ENCODE data around the gene HOXC6.

The HOXC6 gene

DNA sequence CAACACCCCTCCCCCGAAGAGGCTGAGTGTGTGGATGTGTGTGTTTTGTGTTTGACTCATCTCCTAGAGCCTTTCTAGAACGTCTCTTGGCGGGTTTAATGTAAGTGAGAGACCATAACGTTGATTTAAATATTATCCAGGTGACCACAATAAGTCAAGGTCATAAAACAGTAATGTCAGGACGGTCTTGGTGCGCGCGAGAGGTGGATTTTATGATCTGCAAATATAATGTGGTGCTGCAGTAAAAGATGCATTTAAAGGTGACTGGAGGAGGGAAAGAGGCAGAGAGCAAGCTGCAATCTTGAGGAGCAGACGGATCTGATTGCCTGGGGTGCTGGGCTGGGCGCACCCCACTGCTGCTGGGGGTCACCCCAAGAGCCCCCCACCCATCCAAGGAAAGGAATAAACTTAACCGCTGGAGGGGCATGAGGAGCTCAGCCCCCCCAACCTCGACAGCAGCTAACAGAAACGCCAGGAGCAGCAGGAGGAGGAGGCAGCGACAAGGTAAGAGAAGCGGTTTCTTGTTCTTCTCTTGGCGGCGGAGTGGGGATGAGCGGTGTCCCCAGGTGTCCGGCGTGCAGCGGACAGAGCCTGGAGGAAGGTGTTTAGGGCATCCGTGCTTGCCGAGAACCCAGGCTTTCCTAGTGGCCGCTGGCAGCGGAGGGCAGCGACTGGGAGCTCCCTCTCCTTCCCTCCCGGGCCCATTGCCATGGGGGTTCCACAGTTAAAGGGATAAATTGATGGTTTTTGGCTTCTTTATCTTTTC is 37.7 kb upstream of the HOXC6 start:
- DNase-seq (ENCODE audit: low read depth), result no peak

DNA sequence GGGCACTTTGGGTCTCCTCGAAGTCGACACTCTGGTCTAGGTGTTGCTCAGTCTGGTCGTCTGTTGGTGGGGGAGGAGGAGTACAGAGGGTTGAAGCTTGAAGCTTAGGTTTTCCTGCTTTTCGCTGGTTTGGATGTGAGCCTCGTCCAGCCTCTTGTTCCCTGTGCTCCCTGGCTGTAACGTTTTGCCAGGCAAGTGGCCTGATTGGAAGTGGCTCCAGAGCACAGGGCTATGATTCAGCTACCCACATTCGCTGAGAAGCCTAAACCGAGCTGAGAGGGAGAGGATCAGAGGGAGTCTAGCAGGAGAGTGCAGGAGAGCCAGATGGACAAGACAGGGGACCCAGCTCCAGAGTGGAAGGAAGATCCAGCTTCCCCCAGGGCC is 37.2 kb upstream of the HOXC6 start:
- no peak for DNase-seq (ENCODE audit: low read depth)

DNA sequence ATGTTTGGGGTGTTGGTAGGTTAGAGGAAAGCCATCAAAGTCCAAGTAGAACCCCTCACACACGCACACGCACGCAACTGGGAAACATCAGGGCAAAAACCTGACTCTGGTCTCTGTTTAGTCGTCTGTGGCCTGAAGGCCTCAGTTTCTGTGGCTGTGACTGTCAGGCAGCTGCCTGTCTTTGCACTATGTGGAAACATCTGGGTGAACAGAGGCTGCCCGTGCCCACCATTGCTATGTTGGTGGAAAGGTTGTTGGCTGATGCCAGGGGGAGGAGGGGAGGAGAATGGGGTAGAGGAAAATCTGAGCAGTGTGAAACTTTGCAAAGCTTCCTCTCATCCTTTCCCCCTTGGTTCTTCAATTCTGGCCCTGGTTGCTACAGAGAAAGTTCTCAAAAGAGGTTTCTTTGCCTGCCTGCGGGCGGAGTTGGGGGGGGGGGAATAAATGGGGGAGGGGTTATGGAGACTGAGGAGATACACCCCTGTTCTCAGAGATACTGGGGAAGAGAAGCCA is 35.8 kb upstream of the HOXC6 start:
- no peak for DNase-seq (ENCODE audit: low read depth)

DNA sequence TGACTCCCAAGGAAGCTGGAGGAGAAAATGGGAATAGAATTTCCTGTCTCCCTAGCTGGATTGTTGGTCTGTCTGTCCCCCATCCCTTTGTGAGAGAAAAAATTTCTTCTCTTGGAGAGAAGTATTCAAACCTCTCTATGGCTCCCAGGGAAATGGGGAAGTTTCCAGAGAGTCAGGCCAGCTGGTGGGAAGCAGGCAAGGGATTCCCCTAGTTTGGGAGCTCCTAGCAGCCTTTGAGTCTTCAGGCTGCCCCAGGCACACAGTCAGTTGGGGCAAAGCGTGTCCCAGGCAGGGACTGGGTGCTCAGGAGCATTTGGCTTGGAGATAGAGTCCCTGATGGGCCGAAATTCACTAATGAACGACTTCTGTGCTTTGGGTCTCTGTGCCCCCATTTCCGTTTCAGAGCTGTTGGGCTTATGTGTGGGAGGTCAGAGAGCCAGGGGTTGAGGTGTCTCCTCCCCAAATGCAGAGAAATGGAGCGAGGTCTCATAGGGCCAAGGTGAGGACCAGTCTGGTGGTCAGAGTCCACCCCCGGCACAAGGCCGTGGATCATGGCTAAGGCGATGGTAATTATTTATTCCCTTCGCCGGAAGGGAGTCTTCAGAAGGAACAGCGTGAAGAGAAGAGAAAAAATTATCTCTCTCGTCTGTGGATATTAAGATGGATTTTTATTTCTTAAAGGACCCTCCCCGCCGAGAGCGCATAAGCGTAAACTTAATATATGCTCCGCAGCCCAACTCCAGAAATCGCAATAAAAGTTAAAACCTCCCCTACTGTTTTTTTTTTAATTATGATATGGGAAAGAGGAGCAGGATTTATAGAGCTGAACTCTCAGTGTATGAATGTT is 34.9 kb upstream of the HOXC6 start:
- DNase-seq (ENCODE audit: low read depth), result no peak

DNA sequence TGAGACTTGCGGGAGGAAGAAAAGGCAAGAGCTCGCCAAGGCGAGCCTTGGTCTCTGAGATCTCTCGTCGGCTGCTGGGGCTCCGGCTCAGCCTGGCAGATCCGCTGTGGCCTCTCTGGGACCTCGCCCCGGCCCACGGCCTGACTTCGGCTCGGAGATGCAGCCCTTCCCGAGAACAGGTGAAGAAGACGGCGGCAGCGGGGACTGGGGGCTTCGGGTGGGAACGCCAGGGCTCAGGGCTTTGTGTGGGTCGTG is 34.3 kb upstream of the HOXC6 start:
- DNase-seq (ENCODE audit: low read depth), result no peak

DNA sequence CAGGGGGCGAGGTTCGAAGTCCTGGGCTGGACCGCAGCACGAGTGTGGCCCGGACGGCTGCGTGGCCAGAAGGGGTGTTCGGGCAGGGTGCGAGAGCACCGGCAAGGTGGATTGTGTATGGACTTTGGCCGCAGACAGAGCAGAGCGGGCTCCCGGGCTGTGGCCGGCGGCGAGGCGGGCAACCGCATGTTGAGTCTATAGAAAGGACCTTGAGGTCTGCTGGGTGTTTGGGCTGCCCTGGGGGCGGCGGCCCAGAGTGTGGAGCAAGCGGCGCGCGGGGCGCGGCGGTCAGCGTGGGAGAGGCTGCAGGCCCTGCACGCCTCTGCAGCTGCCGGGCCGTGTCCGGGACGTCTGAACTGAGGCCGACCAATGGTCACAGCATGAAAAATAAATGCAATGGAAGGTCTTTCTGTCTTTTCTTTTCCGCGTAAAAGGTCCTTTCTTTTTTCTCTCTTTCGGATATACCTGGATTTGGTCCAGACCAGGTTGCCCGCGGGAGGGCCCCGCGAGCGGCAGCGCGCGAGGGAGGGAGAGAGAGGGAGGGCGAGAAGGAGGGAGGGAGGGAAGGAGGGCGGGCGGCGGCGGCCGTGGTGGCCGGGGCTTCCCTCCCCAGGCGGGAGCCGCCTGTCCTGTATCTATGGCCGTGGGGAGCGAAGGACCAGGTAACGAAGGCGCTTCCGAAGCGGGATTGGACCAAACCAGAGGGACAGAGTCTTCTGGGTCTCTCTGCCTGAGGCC is 33.8 kb upstream of the HOXC6 start:
- DNase-seq (ENCODE audit: low read depth), result no peak

DNA sequence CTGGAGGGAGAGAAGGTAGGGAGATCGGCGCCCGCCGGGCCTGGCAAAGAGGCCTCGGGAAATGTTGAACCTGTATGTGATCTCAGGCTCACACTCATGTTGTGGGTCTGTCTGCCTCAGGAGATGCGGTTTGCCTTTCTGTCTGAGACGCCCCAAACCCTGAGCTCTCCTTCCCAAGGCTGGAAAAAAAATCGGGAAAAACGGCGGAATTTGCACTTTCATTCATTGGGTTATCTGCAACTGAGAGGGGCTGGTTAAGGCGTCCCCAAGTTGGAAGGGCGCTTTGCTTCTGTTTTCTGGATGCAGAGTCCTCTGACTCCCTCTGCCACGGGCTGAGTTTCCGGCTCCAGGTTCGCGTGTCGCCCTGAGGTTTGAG is 33.2 kb upstream of the HOXC6 start:
- no peak for DNase-seq (ENCODE audit: low read depth)

DNA sequence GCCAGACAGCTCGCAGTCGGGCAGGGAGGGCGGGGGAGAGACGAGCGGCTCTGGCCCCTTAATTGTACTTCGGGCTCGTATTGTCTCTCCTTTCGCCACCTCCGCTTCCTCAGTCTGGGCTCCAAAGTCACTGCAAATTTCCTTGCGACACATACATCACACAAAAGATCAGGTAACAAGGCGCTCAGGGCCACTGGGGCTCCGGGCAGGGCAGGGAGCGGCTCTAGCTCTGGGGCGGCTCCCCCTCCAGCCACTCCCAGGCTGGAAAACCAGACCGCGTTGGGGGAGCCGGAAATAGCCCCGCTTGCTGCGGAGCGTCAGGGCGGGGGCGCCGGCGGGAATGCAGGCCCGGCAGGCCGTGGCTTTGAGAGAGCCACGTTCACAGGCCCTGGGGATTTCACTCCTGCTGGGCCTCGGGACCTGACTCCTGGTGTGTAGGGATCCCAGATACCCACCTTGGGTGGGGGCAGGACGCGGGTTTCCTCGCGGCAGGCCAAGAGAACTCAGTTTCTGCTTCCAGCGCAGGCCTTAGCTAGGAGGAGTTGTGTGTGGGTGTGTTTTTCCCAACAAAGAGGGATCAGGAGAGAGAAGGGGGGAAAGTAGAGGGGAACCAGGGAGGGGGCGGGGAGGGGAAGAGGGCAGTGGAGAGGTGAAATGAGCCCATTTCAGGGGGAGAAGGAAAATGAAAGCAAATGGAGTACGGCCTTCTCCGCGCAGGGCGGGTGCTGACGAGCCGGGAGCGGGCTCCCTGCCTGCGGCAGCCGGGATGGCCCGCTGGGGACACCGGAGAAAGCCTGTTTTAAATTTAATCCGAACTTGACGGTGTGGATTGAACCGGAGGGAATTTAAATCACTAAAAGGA is 32.6 kb upstream of the HOXC6 start:
- no peak for DNase-seq (ENCODE audit: low read depth)

DNA sequence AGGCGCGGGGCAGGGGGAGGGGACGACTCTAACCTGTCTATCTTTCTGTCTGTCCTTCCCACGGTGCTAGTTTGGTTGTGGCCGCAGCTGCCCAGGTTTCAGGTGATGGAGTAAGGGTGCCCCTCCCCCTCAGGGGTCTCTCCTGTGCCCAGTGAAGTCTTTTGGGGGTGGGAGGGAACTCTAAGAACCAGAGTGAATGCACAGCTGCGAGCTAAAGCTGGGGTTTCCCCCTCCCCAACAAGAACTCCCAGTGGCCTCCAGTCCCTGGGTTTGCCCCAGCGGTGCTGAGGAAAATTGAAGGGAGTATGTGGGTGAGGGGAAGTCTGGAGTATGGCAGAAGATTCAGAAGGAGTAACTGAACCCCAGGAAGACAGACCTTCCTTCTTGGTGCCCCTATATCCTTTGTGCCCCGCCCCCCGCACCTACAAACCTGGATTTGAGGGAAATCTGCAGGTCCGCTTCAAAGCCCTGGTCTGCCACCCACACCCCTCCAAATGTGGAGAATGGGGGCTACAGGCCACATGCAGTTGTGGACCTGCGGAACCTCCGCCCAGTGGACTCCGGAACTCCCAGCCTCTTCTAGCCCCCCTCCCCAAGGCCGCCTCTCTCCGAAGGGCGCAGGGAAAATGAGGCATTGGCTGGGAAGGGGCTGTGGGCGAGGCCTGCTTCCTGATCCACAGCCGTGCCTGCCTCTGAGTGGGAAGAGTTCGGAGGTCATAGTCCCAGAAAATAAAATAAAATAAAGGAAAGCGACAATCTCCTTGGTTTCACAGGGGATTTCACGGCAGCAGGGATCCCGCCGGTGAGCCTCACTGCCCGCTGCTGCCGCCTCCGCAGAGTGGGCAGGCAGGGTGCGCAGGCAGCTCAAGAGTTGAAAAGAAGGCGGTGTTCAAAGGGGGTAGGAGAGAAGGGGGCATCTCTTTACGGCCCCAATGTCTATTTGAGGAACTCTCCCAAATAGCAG is 31.7 kb upstream of the HOXC6 start:
- DNase-seq (ENCODE audit: low read depth), result no peak

DNA sequence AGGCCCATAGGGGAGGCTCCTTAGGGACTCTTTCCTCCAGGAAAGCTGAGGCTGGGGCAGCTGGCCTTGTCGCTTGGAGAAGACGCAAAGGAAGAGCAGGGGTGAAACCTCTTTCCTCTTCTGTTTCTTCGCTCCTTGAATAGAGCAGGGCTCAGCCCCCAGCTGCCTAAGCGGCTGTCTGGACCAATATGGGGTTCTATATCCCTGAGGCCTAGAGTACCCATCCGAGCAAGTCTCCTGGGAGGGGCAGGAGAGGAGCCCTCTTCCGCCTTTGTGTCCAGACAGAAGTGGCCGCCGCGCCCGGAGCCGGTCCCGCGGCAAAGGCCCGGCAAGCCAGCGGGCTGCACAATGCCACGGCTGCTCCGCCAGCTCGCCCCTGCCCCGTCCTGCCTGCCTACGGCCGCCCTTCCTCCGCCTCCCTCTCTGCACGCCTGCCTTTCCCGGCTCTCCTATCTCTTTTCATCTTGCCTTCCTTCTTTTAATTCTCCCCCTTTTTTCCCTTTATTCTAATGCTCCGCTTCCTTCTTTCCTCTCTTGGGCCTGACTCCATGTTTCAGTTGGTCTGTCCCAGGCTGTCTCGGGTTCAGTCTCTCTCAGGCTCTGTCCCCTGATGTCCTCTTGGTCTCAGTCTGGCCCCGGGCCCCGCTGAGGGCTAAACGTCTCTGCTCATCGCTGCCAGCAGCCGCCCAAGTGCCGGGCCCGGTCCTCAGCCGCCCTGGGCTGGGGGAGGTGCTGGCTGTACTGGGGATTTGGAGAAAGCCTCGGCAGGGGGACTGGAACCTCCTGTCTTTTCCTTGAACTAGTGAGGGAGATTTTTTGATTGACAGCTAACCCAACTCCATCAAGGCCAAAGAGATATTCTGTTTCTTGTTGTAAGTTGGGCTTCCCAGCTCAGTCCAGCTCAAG is 30.8 kb upstream of the HOXC6 start:
- DNase-seq (ENCODE audit: low read depth), result no peak

DNA sequence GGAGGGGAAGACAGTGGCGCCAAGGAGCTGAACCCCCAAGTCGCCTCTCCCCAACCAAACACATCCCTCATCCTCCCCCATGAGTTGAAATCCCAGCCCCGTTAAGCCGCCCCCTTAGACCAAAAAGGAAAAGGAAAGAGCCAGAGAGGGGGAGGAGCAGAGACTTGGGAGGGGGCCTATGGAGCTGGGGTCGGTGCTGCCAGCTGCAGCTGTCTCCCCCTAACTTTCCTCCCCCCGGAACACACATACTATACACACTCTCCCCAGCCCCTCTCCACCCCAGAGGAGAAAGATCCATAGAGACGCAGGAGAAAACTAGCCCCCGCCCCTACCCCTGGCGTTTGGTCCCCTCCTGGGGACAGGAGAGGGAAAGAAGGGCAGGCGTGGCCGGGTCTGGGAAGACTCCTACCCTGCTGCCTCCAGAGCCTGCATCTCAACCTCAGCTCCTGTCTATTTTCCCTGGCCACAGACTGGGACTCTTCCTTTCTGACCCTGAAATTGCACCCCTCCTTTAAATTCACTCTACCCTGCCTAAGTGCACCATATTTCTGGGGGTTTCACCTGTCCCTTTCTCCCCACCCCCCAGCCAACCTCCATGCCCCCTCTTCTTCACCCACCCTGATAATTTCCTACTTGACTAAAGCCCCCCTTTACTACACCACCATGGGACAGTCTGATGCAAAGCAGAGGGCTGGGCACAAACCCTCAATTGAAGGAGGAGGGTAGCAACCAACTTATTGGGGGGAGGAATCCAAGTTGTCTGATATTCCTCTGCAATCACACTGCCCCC is 29.9 kb upstream of the HOXC6 start:
- no peak for DNase-seq (ENCODE audit: low read depth)

DNA sequence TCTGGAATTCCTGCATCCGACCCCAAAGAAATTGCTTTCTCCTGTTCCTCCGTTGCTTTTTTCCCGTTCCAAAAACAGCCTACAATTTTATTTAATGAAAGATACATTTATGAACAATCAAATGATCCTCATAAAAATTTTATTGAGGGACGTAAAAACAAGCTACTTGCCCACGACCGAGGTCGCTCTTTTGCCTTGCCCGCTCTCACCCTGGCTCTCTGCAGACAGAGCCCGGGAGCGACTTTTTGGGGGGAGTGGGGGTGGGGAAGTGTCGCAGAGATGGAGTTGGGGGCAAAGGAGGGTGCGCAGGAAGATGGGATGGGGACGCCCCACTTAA is 29.4 kb upstream of the HOXC6 start:
- no peak for DNase-seq (ENCODE audit: low read depth)

DNA sequence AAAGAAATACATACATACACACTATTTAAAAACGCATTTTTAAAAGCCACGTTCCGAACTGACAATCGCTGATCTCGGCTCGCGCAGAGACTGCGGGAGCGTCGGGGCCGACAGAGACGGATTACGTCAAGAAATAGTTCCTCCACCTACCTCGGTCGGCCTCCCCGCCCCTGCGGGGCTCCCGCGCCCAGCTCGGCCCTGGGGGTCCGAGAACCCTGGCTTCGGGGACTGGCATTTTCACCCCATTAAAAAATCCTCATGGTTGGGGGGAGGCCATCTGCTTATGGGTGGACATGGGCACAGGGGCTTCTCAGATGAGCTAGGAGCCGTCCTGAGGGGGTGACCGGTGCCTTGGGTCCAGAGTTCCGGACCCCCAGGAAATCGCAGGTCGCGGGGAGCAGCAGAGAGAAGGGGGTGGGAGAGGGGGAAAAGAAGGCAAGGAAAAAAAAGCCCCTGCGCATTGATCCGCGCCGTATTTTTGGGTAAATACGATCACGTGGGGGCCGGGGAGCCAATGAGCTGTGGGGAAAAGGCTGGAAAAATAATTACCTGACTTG is 28.6 kb upstream of the HOXC6 start:
- no peak for DNase-seq (ENCODE audit: low read depth)

DNA sequence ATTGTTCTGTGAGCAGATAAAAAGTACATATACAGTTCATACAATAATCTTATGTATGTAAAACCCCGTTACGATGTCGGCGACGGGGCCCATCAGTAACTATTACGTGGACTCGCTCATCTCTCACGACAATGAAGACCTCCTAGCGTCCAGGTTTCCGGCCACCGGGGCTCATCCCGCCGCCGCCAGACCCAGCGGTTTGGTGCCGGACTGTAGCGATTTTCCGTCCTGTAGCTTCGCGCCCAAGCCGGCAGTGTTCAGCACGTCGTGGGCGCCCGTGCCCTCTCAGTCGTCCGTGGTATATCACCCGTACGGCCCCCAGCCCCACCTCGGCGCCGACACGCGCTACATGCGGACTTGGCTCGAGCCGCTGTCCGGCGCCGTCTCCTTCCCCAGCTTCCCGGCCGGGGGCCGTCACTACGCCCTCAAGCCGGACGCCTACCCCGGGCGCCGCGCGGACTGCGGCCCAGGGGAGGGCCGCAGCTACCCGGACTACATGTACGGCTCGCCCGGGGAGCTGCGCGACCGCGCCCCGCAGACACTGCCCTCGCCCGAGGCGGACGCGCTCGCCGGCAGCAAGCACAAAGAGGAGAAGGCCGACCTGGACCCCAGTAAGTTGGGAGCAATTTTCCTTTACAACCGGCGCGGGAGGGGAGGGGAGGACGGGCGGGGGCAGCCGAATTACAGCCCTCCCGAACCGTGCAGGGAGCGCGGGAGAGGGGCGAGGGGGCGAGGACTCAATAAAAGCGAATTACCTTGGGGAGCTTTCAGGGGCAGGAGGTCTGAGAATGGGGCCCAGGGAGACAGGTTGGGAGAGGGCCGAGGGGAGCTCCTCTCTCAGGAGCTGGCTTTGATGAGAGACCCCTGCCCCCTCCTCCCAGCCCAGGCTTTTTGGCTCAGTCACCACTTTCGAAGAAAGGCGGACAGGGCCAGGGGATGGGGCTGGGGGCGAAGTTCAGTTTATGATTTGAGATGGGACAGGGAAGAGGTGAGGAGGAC is 27.8 kb upstream of the HOXC6 start, which contains the start of gene HOXC9:
TSS of gene HOXC9 (plus strand) at position 46 of the 999 bp plus-strand sequence. CDS start at position 74, 28 bp downstream.
- no peak for DNase-seq (ENCODE audit: low read depth)

DNA sequence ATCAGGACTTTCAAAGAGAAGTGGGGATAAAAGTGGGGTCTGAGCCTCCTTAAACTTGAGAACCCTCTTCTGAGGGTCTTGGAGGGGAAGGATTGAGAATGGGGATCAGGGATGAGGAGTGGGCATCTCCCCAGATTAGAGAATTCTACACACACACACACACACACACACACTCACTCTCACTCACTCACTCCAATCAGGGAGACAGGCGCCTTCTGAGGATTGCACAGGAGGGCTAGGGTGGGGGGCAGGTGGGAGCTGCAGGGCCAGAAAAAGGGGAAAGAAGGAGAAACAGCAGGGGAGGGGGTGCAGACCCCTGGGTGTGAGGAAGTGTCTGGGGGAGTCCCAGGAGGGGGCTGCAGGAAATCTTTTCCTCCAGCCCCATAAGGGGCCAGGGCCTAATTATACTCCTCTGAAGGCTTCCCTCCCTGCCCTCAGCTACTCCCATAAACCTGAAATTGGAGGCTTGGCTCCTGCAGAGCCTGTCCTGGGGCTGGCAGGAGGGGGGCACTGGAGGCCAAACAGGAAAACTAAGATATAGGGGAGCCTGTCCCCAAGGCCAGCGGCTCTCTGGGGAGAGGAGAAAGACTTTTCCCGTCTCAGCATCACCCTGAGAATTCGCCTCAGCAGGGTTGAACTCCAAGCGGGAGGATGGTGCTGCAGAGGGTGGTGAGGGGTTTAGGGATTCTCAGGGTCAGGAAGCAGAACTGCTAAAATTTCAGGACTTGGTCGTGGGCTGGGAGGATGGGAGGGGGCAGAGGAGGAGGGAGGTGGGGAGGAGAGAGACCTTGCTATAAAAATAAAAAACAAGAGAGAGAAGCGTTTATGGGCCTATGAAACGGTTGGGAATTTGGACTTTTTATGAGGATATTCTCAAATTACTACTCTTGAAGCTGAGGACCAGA is 26.7 kb upstream of the HOXC6 start:
- DNase-seq (ENCODE audit: low read depth), result no peak

DNA sequence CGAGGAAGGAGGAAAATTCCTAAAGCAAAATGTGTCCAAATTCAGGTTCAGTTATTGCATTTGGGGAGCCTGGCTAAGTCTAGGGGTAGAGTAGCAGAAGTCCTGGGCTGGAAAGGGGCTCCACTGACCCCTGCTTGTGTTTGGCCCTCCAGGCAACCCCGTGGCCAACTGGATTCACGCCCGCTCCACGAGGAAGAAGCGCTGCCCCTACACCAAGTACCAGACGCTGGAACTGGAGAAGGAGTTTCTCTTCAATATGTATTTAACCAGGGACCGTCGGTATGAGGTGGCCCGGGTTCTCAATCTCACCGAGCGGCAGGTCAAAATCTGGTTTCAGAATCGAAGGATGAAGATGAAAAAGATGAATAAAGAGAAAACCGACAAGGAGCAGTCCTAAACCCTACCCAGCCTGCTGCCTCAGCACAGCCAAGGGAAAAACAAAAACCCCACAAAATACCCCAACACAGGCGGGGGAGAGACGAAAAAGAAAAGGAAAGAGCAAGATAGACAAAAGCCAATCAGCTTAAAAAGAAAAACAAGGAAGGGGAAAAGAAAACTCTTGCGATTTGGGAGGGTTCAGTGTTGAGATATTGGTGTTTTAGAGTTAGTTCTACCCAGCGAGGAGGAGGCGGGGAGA is 25.8 kb upstream of the HOXC6 start:
- no peak for DNase-seq (ENCODE audit: low read depth)

All from stimulated activated CD4-positive, alpha-beta T cell treated with anti-CD3 and anti-CD28 coated beads, Interleukin-2, amount 100 ng/mL, for 4 hours (primary cell).